HFFc6 (cell line): Measurements from ENCODE around the gene JAZF1. TPM values are rescaled to one million over a fixed set of nuclear protein-coding genes. Genes with fewer than 3 reads are reported as not detected.

Experiments
- DNase-seq: peaks from one replicate; pipeline ENCODE4 v3.0.0-alpha.2; 2018
- H3K27ac Mint-ChIP-seq: 2 replicates; pipeline ENCODE4 v1.8.0; 2020; ENCODE audit warnings: mild to moderate bottlenecking, mixed read lengths
- H3K27me3 Mint-ChIP-seq: 2 replicates; pipeline ENCODE4 v1.8.0; 2021; ENCODE audit warnings: mild to moderate bottlenecking, moderate library complexity, mixed read lengths; ENCODE audit not compliant: insufficient read depth
- H3K36me3 Mint-ChIP-seq: 2 replicates; pipeline ENCODE4 v1.8.0; 2021; ENCODE audit warnings: low read depth, mixed read lengths
- H3K4me1 Mint-ChIP-seq: 2 replicates; pipeline ENCODE4 v1.8.0; 2020; ENCODE audit warnings: low read depth, mixed read lengths
- H3K4me3 Mint-ChIP-seq: 2 replicates; pipeline ENCODE4 v1.8.0; 2020; ENCODE audit warnings: mild to moderate bottlenecking, moderate library complexity, mixed read lengths
- H3K9me3 Mint-ChIP-seq: 2 replicates; pipeline ENCODE4 v1.8.0; 2020; ENCODE audit warnings: mild to moderate bottlenecking, mixed read lengths
- total RNA-seq, 6 experiments: library from RNA; stranded (reverse); fragmentation: NEBNext Ultra II Directional; extraction: Animal tissue kit (Norgen Biotek cat#: 25700); gene quantifications; 2 replicates in 1 of 6; 3 replicates in 5 of 6; pipeline ENCODE4 v1.2.3, GENCODE V29; 2021
- TF ChIP-seq, protein P1 (sequence below): fragments of 200-600 bp; sonication (generic); IDR thresholded peaks from 2 replicates; pipeline ENCODE4 v1.5.0; 2021; ENCODE audit warnings: antibody characterized with exemption, mild to moderate bottlenecking

Gene JAZF1
- total RNA-seq, 6 experiments from 2014 or later, result 17.5 to 26.3 (median 21.4) TPM

DNA sequence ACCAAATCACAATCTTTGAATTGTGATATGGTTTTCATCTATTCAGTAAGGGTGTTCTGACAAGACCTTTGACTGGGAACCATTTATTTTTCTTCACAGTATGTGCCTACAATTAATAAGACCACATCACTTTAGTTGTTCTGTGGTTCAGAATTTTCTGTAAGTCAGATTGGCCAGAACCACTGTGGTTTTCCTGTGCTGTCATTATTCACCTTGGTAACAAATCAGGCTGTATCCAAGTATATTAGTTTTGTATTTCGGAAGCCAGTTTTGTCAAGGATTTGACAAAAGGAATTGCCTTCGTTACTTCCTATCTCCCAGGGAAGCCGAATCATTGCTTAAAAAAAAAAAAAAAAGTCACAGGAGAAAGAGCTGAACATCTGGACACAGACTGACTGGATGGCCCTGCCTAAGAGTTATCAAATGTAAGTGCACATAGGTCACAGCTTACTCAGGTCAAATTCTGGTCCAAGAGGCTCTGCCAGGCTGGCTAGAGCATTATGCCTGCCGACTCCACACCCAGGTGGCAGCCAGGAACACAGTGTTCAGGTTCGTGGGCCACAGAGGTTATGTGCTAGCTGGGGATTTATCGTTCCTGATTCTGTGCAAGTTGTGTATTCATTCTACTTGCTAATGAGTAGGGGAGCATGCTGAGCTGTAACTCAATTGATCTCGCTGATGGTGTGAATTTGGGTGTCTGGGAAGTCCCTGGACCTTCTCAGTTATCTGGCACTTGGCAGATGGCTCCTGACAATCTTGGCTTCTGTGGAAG lies 175.3 kb downstream of the JAZF1 start:
- Mint-ChIP-seq H3K27me3 (no peaks in the 10 kb centered on the region; the same call in 1 of the 2 replicates), H3K36me3 (no peaks in the 10 kb centered on the region), H3K4me3 (no peak overlapping the region), H3K27ac (peak overlapping the region; percentile 38), H3K9me3 (no peaks in the 10 kb centered on the region), H3K4me1 (peaks cover 9% of the 10 kb centered on the region)
- DNase-seq, result no peak
- TF ChIP-seq, protein P1, sequence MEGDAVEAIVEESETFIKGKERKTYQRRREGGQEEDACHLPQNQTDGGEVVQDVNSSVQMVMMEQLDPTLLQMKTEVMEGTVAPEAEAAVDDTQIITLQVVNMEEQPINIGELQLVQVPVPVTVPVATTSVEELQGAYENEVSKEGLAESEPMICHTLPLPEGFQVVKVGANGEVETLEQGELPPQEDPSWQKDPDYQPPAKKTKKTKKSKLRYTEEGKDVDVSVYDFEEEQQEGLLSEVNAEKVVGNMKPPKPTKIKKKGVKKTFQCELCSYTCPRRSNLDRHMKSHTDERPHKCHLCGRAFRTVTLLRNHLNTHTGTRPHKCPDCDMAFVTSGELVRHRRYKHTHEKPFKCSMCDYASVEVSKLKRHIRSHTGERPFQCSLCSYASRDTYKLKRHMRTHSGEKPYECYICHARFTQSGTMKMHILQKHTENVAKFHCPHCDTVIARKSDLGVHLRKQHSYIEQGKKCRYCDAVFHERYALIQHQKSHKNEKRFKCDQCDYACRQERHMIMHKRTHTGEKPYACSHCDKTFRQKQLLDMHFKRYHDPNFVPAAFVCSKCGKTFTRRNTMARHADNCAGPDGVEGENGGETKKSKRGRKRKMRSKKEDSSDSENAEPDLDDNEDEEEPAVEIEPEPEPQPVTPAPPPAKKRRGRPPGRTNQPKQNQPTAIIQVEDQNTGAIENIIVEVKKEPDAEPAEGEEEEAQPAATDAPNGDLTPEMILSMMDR, result no peak

- H3K36me3 Mint-ChIP-seq, result no peaks in the 10 kb centered on the region
- TF ChIP-seq, protein P1, result no peak
- no peaks in the 10 kb centered on the region for H3K9me3 Mint-ChIP-seq
- DNase-seq, result no peak
- H3K4me3 Mint-ChIP-seq, result no peak overlapping the region
- H3K4me1 Mint-ChIP-seq, result peaks cover 9% of the 10 kb centered on the region
- H3K27me3 Mint-ChIP-seq, result no peaks in the 10 kb centered on the region
- H3K27ac Mint-ChIP-seq, result no peak overlapping the region
Observed at GRCh38 chr7:28003408-28003807, 177.2 kb downstream of the JAZF1 start.

DNA sequence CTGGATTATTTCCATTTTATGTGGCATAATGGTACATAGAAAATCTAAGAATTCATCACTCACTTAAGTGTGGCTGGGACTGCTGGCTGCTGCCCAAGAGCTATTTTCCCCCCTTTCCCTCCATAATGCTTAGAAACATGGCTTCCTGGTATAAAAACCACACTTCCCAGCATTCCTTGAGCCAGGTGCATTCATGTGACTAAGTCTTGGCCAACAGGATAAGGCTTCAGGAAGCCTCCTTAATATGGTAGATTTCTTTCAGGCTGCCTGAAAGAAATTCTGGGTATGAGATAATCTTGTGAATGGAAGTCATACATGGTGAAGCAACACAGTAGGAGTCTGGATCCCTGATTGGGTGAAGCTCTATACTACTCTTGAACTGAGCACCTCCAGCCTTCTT lies 178.0 kb downstream of the JAZF1 start:
- TF ChIP-seq, protein P1, result no peak
- Mint-ChIP-seq H3K4me1 (peaks cover 9% of the 10 kb centered on the region), H3K9me3 (no peaks in the 10 kb centered on the region), H3K27ac (no peak overlapping the region), H3K27me3 (no peaks in the 10 kb centered on the region), H3K36me3 (no peaks in the 10 kb centered on the region), H3K4me3 (no peak overlapping the region)
- DNase-seq, result no peak

- H3K27me3 Mint-ChIP-seq, result no peaks in the 10 kb centered on the region
- H3K9me3 Mint-ChIP-seq, result no peaks in the 10 kb centered on the region
- H3K27ac Mint-ChIP-seq, result no peak overlapping the region
- H3K4me3 Mint-ChIP-seq, result no peak overlapping the region
- TF ChIP-seq, protein P1, result no peak
- H3K4me1 Mint-ChIP-seq, result peaks cover 9% of the 10 kb centered on the region
- no peak for DNase-seq
- no peaks in the 10 kb centered on the region for H3K36me3 Mint-ChIP-seq
Observed at GRCh38 chr7:28001896-28002295, 178.7 kb downstream of the JAZF1 start.

- Mint-ChIP-seq H3K4me1 (peaks cover 6% of the 10 kb centered on the region), H3K9me3 (no peaks in the 10 kb centered on the region), H3K27me3 (no peaks in the 10 kb centered on the region), H3K27ac (no peak overlapping the region), H3K36me3 (no peaks in the 10 kb centered on the region), H3K4me3 (no peak overlapping the region)
- TF ChIP-seq, protein P1, result no peak
- DNase-seq, result no peak
Observed at GRCh38 chr7:27999829-28000228, 180.8 kb downstream of the JAZF1 start.
